Omental fat pad (tissue), 4 donors: ENCODE measurements around the gene ARMCX6. TPM values are rescaled to one million over a fixed set of nuclear protein-coding genes. Genes with fewer than 3 reads are reported as not detected.
"Not testable (repeated sequence)": the region's sequence is repeated elsewhere in the genome, so short reads cannot be mapped to it uniquely, and the experiment has no call there.

Source experiments
- ATAC-seq: fragments of 150-250 bp; one replicate; pipeline ENCODE4 v1.9.1; 2016; ENCODE audit warnings: mild to moderate bottlenecking, moderate library complexity; ENCODE audit not compliant: low FRiP score
- DNase-seq: peaks from one replicate; pipeline ENCODE4 v3.0.0-alpha.2; 2019; ENCODE audit warnings: low spot score
- total RNA-seq, 4 donors: library from RNA; depleted of rRNA; stranded (reverse); fragments of >200 nt; gene quantifications; one replicate each; pipeline ENCODE4 v1.1.0, GENCODE V29; 2016
- TF ChIP-seq, protein P1 (sequence below), 3 donors: fragments of 450-650 bp; IDR thresholded peaks; one replicate each; pipeline ENCODE4 v1.5.1; 2016 to 2017; ENCODE audit warnings: antibody characterized with exemption in 3 of 3, mild to moderate bottlenecking in 3 of 3, moderate library complexity in 2 of 3

ARMCX6 gene
- total RNA-seq, result 10 to 100 TPM; 13.3 to 20.7 (median 19.2) TPM

GRCh38 chrX:101617211-101618191 is at the start of gene ARMCX6:
ARMCX6 (minus strand) TSS chrX:101618000; CDS start chrX:101616620, 1,380 bp downstream.
- ATAC-seq (peak; percentile 78), DNase-seq (no peak)
- TF ChIP-seq, protein P1, sequence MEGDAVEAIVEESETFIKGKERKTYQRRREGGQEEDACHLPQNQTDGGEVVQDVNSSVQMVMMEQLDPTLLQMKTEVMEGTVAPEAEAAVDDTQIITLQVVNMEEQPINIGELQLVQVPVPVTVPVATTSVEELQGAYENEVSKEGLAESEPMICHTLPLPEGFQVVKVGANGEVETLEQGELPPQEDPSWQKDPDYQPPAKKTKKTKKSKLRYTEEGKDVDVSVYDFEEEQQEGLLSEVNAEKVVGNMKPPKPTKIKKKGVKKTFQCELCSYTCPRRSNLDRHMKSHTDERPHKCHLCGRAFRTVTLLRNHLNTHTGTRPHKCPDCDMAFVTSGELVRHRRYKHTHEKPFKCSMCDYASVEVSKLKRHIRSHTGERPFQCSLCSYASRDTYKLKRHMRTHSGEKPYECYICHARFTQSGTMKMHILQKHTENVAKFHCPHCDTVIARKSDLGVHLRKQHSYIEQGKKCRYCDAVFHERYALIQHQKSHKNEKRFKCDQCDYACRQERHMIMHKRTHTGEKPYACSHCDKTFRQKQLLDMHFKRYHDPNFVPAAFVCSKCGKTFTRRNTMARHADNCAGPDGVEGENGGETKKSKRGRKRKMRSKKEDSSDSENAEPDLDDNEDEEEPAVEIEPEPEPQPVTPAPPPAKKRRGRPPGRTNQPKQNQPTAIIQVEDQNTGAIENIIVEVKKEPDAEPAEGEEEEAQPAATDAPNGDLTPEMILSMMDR (IDR thresholded peaks at IDR 0.05), result no peak

DNA sequence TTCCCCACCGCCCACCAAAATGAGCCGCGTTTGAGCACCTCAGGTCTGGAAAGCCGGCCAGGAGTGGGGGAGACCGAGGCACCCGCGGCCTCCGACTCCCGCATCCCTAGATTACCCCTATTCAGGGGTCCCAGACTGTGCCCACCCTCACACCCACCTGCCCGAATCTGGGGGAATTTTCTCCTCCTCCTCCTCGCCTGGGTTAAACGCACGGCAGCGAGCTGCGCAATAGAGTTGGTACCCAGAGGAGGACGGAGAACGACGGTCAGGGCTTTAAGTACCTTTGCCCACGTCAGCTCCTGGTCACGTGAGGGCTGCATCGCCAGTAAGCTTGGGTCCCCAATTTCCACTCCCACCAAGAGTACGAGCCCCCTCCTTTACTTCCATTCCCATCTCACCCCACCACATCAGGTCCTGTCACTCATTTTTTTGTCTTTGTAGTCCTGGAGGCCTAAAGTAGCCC is 41.8 kb upstream of the ARMCX6 start, which contains the start of gene ARMCX2:
Gene ARMCX2, minus strand, starts transcription at position 250 of the 463 bp plus-strand sequence. CDS start 2,262 bp downstream, outside the sequence.
- TF ChIP-seq, protein P1 (IDR thresholded peaks at IDR 0.05), result no peak
- no peak for DNase-seq
- peak; percentile 17 for ATAC-seq

- peak; percentile 65 for ATAC-seq
- TF ChIP-seq, protein P1 (IDR thresholded peaks at IDR 0.05), result no peak
- no peak for DNase-seq
These were observed 41.1 kb upstream of the ARMCX6 start for GRCh38 chrX:101658661-101659491.

DNA sequence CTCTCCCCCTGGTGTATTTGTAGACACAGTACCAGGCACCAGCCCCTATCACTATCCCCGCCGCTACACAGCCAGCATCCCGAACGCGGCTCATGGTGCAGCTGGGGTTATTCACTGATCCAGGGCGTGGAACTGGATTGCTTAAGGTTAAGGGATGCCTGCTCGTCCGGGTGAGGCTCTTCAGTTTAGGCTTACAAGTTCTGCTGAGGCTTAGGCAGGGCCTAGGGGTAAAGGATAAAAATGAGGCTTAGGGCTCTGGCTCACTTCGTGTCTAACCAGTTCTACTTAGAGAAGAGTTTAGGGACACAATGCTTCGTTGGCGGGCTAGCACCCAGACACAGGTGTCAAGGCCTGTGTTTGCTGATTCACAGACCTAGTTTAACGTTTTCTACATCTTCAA is 39.7 kb upstream of the ARMCX6 start:
- ATAC-seq (no peak), DNase-seq (no peak)
- TF ChIP-seq, protein P1 (IDR thresholded peaks at IDR 0.05), result no peak

DNA sequence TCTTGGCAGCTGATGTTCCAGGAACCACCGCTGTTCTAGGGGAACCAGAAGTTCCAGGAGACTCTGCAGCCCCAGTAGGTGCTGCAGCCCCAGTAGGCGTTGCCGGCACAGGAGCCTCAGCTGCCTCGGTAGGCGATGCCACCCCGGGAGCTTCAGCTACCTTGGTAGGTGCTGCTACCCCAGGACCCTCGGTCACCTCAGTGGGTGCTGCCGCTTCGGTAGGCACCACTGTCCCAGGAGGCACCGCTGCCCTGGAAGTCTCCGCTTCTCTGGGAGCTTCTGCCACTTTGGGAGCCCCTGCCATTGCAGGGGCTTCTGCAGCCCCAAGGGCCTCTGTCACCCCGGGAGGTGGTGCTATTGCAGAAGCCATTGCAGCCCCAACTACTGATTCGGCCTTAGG is 39.0 kb upstream of the ARMCX6 start:
- no peak for DNase-seq
- ATAC-seq, result no peak
- TF ChIP-seq, protein P1 (IDR thresholded peaks at IDR 0.05), result no peak

GRCh38 chrX:101655534-101655933 is 37.7 kb upstream of the ARMCX6 start:
- DNase-seq (no peak), ATAC-seq (no peak)
- TF ChIP-seq, protein P1 (IDR thresholded peaks at IDR 0.05), result no peak

DNA sequence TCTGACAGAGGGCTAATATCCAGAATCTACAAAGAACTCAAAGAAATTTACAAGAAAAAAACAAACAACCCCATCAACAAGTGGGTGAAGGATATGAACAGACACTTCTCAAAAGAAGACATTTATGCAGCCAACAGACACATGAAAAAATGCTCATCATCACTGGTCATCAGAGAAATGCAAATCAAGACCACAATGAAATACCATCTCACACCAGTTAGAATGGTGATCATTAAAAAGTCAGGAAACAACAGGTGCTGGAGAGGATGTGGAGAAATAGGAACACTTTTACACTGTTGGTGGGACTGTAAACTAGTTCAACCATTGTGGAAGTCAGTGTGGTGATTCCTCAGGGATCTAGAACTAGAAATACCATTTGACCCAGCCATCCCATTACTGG is 29.9 kb upstream of the ARMCX6 start:
- ATAC-seq, DNase-seq: not testable (repeated sequence)
